HG03460 (cell line): ENCODE data around the gene ADAP1.

Experiments
- ATAC-seq: cut with Tn5 transposase; IDR thresholded peaks from one replicate; pipeline ENCODE4 v1.9.1; 2021; ENCODE audit not compliant: unreplicated experiment

Gene ADAP1

GRCh38 chr7:910441-910861, 44.0 kb downstream of the ADAP1 start:
- ATAC-seq = no peak

- no peak for ATAC-seq
Measured at GRCh38 chr7:909358-910329, 44.8 kb downstream of the ADAP1 start.

GRCh38 chr7:908591-909357, 45.7 kb downstream of the ADAP1 start:
- ATAC-seq = peak; percentile 75

GRCh38 chr7:908159-908581, 46.3 kb downstream of the ADAP1 start:
- no peak for ATAC-seq

GRCh38 chr7:907158-907980, 47.1 kb downstream of the ADAP1 start:
- no peak for ATAC-seq

- ATAC-seq = no peak
Measured at GRCh38 chr7:906776-907157, 47.7 kb downstream of the ADAP1 start.

GRCh38 chr7:904847-905246, 49.6 kb downstream of the ADAP1 start:
- ATAC-seq = no peak

GRCh38 chr7:903921-904755, 50.3 kb downstream of the ADAP1 start:
- ATAC-seq = no peak

- ATAC-seq = no peak
Measured at GRCh38 chr7:902996-903395, 51.5 kb downstream of the ADAP1 start.

GRCh38 chr7:901388-902154, 52.9 kb downstream of the ADAP1 start:
- ATAC-seq = no peak

GRCh38 chr7:901041-901387, 53.5 kb downstream of the ADAP1 start:
- ATAC-seq = no peak

- ATAC-seq = no peak
Measured at GRCh38 chr7:900331-901040, 54.0 kb downstream of the ADAP1 start.

GRCh38 chr7:899806-900205, 54.7 kb downstream of the ADAP1 start:
- ATAC-seq = no peak

GRCh38 chr7:898855-899681, 55.4 kb downstream of the ADAP1 start:
- ATAC-seq = no peak

GRCh38 chr7:898460-898854, 56.0 kb downstream of the ADAP1 start:
- no peak for ATAC-seq

- ATAC-seq = no peak
Measured at GRCh38 chr7:897771-898376, 56.6 kb downstream of the ADAP1 start.

GRCh38 chr7:897086-897485, 57.4 kb downstream of the ADAP1 start:
- ATAC-seq = no peak
